Fibroblast of lung (primary cell): ENCODE measurements around the gene CAPN9.

Source experiments
- CTCF ChIP-seq, 2 donors: IDR thresholded peaks in 1 of 2; conservative IDR thresholded peaks in 1 of 2; 1 replicate in 1 of 2; 2 replicates in 1 of 2; pipeline ENCODE4 v1.5.1; 2011 to 2012; ENCODE audit warnings: low read length in 2 of 2, control low read depth in 1 of 2, inconsistent platforms in 1 of 2, low read depth in 1 of 2, mild to moderate bottlenecking in 1 of 2
- EZH2 ChIP-seq: IDR thresholded peaks from 2 replicates; pipeline ENCODE4 v1.5.1; 2012; ENCODE audit warnings: low read length, control low read depth, mild to moderate bottlenecking; ENCODE audit errors: missing control alignments

GRCh38 chr1:230844561-230844960, 97.4 kb downstream of the CAPN9 start:
- TF ChIP-seq CTCF (conservative IDR thresholded peaks at IDR 0.05 in 1 of 2, IDR thresholded peaks at IDR 0.05 in 1 of 2; ENCODE audit: low read depth in 1 of 2, low read length in 2 of 2) (no peak), EZH2 (no peak)
